Prostate gland (tissue), 2 donors: ENCODE data around the gene AEN.

Source experiments
- CTCF ChIP-seq, 4 experiments: fragments of 200-600 bp in 2 of 4; fragments of 450-650 bp in 2 of 4; sonication (generic) in 2 of 4; IDR thresholded peaks; 1 replicate in 3 of 4; 2 replicates in 1 of 4; pipeline ENCODE4 v1.5.1; 2016 to 2019; ENCODE audit warnings: antibody characterized with exemption in 4 of 4, mild to moderate bottlenecking in 2 of 4, moderate library complexity in 2 of 4
- POLR2AphosphoS5 ChIP-seq: sonication (generic); formaldehyde crosslinking; IDR thresholded peaks from one replicate; pipeline ENCODE4 v1.6.1; 2017; ENCODE audit warnings: antibody characterized with exemption

- TF ChIP-seq CTCF (IDR thresholded peaks at IDR 0.05), result no peak
- no peak for TF ChIP-seq POLR2AphosphoS5
Observed at GRCh38 chr15:88623632-88624031, 2.5 kb downstream of the AEN start.
